HepG2 (cell line): ENCODE results near the gene SIN3A. TPM values are rescaled to one million over a fixed set of nuclear protein-coding genes. Genes with fewer than 3 reads are reported as not detected.

Source experiments
- HNRNPK ChIP-seq: fragments of 200-400 bp; formaldehyde crosslinking; IDR thresholded peaks from 2 replicates; pipeline ENCODE4 v1.6.1; 2018; ENCODE audit warnings: low read length, low read depth, moderate library complexity, mild to moderate bottlenecking; ENCODE audit not compliant: poor library complexity, severe bottlenecking
- KMT2B ChIP-seq: IDR thresholded peaks from 2 replicates; pipeline ENCODE4 v1.6.1; 2016; ENCODE audit warnings: missing genetic modification reagents, missing compliant biosample characterization
- MYNN ChIP-seq: sonication (generic); formaldehyde crosslinking; IDR thresholded peaks from 2 replicates; pipeline ENCODE4 v1.4.0; 2020; ENCODE audit warnings: mild to moderate bottlenecking, low read depth, missing genetic modification reagents
- SP1 ChIP-seq, 2 experiments: fragments of 450-650 bp in 1 of 2; sonication (generic) in 1 of 2; formaldehyde crosslinking in 1 of 2; IDR thresholded peaks; 2 replicates each; pipeline versions ENCODE4 v1.4.0 to v1.6.1; 2016 to 2020; ENCODE audit warnings: missing genetic modification reagents in 1 of 2
- STAG1 ChIP-seq: sonication (generic); formaldehyde crosslinking; IDR thresholded peaks from 2 replicates; pipeline ENCODE4 v1.4.0; 2020; ENCODE audit warnings: missing genetic modification reagents
- SYNCRIP ChIP-seq: fragments of 200-400 bp; formaldehyde crosslinking; IDR thresholded peaks from 2 replicates; pipeline ENCODE4 v1.6.1; 2018; ENCODE audit warnings: mild to moderate bottlenecking, low read depth, low read length; ENCODE audit not compliant: insufficient read depth
- U2AF1 ChIP-seq: fragments of 200-400 bp; formaldehyde crosslinking; optimal IDR thresholded peaks from 2 replicates; pipeline ENCODE3; 2017; ENCODE audit warnings: mild to moderate bottlenecking, low read depth, low read length
- ZFP41 ChIP-seq: sonication (generic); formaldehyde crosslinking; IDR thresholded peaks from 2 replicates; pipeline ENCODE4 v1.4.0; 2020; ENCODE audit warnings: mild to moderate bottlenecking, missing genetic modification reagents, borderline replicate concordance
- ZNF138 ChIP-seq: sonication (generic); formaldehyde crosslinking; IDR thresholded peaks from 2 replicates; pipeline ENCODE4 v1.5.0; 2020; ENCODE audit warnings: mild to moderate bottlenecking, low read depth, missing genetic modification reagents
- ZNF530 ChIP-seq: sonication (generic); formaldehyde crosslinking; IDR thresholded peaks from 2 replicates; pipeline ENCODE4 v1.5.0; 2020; ENCODE audit warnings: low read depth, mild to moderate bottlenecking, missing genetic modification reagents
- ZNF782 ChIP-seq: sonication (generic); formaldehyde crosslinking; IDR thresholded peaks from 2 replicates; pipeline ENCODE4 v1.4.0; 2020; ENCODE audit warnings: missing genetic modification reagents, mild to moderate bottlenecking, borderline replicate concordance
- polyA plus RNA-seq, 8 experiments: library from polyadenylated mRNA; depleted of rRNA in 3 of 8; stranded (reverse) in 7 of 8; unstranded in 1 of 8; fragments of >200 nt; fragmentation: Illumina TruSeq in 4 of 8; extraction: Trizol in 4 of 8; gene quantifications; 2 replicates each; pipeline versions ENCODE4 v1.2.1 to v1.2.3, GENCODE V29; 2011 to 2016; ENCODE audit warnings: low read depth in 4 of 8, missing spikeins in 1 of 8, mixed read lengths in 1 of 8; ENCODE audit not compliant: insufficient read depth in 1 of 8
- total RNA-seq, 5 experiments: library from RNA; depleted of rRNA; stranded (reverse); fragments of >200 nt; fragmentation: Illumina TruSeq; extraction: Trizol; gene quantifications; 2 replicates each; pipeline ENCODE4 v1.2.3, GENCODE V29; 2016; ENCODE audit warnings: low read depth in 1 of 5
- TF ChIP-seq, protein P1 (sequence below): IDR thresholded peaks from 2 replicates; pipeline ENCODE4 v1.4.0; 2020; ENCODE audit warnings: mild to moderate bottlenecking, missing genetic modification reagents
- TF ChIP-seq, protein P2 (sequence below): sonication (generic); formaldehyde crosslinking; IDR thresholded peaks from 2 replicates; pipeline ENCODE4 v1.8.0; 2022; ENCODE audit warnings: missing genetic modification reagents, mild to moderate bottlenecking, inconsistent platforms, borderline replicate concordance
- TF ChIP-seq, protein P3 (sequence below): sonication (generic); formaldehyde crosslinking; IDR thresholded peaks from 2 replicates; pipeline ENCODE4 v1.8.1; 2023; ENCODE audit warnings: mild to moderate bottlenecking, missing genetic modification reagents
- TF ChIP-seq, protein P4 (sequence below): sonication (generic); formaldehyde crosslinking; IDR thresholded peaks from 2 replicates; pipeline ENCODE4 v1.8.1; 2023; ENCODE audit warnings: mild to moderate bottlenecking, missing genetic modification reagents
- TF ChIP-seq, protein P5 (sequence below): sonication (generic); formaldehyde crosslinking; IDR thresholded peaks from 2 replicates; pipeline ENCODE4 v1.4.0; 2020; ENCODE audit warnings: missing genetic modification reagents

Gene SIN3A
- total and polyA plus RNA-seq, 2 of the 13 experiments (the other 11 are each of a cell fraction or from before 2014, with no cell fraction given), result 16.1 to 28.1 TPM

DNA sequence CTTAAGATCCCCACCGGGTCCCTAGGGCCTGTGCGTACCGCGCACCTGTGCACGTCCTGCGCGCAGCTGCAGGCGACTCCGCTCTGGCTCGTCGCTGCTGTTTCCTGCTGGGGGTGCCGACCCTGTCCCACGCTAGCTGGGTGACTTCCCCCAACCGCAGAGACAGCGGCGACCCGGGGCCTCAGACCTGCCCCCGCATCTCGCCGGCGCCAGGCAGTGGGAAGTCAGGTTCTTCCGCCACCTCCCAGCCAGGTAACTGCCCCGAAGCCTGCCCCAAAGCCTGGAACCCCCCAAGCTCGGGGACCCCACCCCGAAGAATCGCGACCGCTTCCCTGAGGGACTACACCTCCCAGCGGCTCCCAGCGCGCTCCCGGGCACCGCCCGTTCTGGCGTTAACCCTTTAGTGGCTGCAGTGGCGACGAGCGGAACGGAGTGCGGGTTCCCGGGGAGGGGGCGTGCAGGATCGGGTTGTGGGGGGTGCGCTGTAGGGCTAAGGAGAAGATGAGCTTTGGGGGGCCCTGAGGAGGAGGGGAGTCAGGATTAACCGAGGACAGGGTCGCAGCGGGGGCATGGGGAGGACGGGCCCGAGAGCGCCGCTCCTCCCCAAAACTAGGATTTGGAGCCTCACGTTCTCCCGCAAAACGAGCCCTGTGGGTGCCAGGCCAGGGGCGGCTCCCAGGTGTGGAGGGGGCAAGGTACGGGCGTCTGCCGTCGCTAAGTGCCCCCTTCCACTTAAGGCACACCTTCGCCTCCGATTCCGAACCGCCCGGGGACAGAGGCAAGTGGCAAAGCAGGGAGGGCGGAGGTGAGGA is 104.1 kb downstream of the SIN3A start (continued):
- TF ChIP-seq U2AF1 (peak; percentile 74), STAG1 (CRISPR knock-in tag) (no peak), HNRNPK (peak; percentile 57), ZNF530 (CRISPR knock-in tag) (no peak), ZNF138 (no peak; the same call in 1 of the 2 replicates), SP1 (IDR thresholded peaks at IDR 0.05) (no peak), SP1 (CRISPR knock-in tag; IDR thresholded peaks at IDR 0.05) (peak; percentile 73), SYNCRIP (no peak), ZFP41 (CRISPR knock-in tag) (no peak), ZNF782 (CRISPR knock-in tag) (no peak), KMT2B (CRISPR knock-in tag) (no peak), MYNN (CRISPR knock-in tag) (no peak)
- TF ChIP-seq, protein P1, sequence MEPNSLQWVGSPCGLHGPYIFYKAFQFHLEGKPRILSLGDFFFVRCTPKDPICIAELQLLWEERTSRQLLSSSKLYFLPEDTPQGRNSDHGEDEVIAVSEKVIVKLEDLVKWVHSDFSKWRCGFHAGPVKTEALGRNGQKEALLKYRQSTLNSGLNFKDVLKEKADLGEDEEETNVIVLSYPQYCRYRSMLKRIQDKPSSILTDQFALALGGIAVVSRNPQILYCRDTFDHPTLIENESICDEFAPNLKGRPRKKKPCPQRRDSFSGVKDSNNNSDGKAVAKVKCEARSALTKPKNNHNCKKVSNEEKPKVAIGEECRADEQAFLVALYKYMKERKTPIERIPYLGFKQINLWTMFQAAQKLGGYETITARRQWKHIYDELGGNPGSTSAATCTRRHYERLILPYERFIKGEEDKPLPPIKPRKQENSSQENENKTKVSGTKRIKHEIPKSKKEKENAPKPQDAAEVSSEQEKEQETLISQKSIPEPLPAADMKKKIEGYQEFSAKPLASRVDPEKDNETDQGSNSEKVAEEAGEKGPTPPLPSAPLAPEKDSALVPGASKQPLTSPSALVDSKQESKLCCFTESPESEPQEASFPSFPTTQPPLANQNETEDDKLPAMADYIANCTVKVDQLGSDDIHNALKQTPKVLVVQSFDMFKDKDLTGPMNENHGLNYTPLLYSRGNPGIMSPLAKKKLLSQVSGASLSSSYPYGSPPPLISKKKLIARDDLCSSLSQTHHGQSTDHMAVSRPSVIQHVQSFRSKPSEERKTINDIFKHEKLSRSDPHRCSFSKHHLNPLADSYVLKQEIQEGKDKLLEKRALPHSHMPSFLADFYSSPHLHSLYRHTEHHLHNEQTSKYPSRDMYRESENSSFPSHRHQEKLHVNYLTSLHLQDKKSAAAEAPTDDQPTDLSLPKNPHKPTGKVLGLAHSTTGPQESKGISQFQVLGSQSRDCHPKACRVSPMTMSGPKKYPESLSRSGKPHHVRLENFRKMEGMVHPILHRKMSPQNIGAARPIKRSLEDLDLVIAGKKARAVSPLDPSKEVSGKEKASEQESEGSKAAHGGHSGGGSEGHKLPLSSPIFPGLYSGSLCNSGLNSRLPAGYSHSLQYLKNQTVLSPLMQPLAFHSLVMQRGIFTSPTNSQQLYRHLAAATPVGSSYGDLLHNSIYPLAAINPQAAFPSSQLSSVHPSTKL (CRISPR knock-in tag), result 0 out of 2 replicates have a peak, but pooled peaks have one; percentile 9
- TF ChIP-seq, protein P2, sequence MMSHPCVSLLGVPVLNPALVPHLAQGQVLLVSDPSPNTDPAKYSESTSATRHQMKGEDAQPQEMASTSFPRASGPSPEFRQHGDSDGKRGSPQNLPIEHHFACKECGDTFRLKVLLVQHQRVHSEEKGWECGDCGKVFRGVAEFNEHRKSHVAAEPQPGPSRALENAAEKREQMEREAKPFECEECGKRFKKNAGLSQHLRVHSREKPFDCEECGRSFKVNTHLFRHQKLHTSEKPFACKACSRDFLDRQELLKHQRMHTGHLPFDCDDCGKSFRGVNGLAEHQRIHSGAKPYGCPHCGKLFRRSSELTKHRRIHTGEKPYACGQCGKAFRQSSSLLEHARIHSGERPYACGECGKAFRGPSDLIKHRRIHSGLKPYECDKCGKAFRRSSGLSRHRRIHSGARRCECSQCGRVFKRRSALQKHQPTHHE, result peak; percentile 87; the same call in 1 of the 2 replicates
- TF ChIP-seq, protein P3, sequence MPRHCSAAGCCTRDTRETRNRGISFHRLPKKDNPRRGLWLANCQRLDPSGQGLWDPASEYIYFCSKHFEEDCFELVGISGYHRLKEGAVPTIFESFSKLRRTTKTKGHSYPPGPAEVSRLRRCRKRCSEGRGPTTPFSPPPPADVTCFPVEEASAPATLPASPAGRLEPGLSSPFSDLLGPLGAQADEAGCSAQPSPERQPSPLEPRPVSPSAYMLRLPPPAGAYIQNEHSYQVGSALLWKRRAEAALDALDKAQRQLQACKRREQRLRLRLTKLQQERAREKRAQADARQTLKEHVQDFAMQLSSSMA (CRISPR knock-in tag), result no peak
- TF ChIP-seq, protein P4, sequence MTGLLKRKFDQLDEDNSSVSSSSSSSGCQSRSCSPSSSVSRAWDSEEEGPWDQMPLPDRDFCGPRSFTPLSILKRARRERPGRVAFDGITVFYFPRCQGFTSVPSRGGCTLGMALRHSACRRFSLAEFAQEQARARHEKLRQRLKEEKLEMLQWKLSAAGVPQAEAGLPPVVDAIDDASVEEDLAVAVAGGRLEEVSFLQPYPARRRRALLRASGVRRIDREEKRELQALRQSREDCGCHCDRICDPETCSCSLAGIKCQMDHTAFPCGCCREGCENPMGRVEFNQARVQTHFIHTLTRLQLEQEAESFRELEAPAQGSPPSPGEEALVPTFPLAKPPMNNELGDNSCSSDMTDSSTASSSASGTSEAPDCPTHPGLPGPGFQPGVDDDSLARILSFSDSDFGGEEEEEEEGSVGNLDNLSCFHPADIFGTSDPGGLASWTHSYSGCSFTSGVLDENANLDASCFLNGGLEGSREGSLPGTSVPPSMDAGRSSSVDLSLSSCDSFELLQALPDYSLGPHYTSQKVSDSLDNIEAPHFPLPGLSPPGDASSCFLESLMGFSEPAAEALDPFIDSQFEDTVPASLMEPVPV, result 0 out of 2 replicates have a peak, but pooled peaks have one; percentile 58
- TF ChIP-seq, protein P5, sequence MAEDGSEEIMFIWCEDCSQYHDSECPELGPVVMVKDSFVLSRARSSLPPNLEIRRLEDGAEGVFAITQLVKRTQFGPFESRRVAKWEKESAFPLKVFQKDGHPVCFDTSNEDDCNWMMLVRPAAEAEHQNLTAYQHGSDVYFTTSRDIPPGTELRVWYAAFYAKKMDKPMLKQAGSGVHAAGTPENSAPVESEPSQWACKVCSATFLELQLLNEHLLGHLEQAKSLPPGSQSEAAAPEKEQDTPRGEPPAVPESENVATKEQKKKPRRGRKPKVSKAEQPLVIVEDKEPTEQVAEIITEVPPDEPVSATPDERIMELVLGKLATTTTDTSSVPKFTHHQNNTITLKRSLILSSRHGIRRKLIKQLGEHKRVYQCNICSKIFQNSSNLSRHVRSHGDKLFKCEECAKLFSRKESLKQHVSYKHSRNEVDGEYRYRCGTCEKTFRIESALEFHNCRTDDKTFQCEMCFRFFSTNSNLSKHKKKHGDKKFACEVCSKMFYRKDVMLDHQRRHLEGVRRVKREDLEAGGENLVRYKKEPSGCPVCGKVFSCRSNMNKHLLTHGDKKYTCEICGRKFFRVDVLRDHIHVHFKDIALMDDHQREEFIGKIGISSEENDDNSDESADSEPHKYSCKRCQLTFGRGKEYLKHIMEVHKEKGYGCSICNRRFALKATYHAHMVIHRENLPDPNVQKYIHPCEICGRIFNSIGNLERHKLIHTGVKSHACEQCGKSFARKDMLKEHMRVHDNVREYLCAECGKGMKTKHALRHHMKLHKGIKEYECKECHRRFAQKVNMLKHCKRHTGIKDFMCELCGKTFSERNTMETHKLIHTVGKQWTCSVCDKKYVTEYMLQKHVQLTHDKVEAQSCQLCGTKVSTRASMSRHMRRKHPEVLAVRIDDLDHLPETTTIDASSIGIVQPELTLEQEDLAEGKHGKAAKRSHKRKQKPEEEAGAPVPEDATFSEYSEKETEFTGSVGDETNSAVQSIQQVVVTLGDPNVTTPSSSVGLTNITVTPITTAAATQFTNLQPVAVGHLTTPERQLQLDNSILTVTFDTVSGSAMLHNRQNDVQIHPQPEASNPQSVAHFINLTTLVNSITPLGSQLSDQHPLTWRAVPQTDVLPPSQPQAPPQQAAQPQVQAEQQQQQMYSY (CRISPR knock-in tag), result peak; percentile 55; the same call in 1 of the 2 replicates
